ENCODE data around the gene EIF1B. TPM values are rescaled to one million over a fixed set of nuclear protein-coding genes. Genes with fewer than 3 reads are reported as not detected.
A peak's percentile ranks its signal among the peaks of the same experiment; 100 is the strongest.

The EIF1B gene
- total RNA-seq, 1 donor from 2014 or later, result 27.8 TPM

DNA sequence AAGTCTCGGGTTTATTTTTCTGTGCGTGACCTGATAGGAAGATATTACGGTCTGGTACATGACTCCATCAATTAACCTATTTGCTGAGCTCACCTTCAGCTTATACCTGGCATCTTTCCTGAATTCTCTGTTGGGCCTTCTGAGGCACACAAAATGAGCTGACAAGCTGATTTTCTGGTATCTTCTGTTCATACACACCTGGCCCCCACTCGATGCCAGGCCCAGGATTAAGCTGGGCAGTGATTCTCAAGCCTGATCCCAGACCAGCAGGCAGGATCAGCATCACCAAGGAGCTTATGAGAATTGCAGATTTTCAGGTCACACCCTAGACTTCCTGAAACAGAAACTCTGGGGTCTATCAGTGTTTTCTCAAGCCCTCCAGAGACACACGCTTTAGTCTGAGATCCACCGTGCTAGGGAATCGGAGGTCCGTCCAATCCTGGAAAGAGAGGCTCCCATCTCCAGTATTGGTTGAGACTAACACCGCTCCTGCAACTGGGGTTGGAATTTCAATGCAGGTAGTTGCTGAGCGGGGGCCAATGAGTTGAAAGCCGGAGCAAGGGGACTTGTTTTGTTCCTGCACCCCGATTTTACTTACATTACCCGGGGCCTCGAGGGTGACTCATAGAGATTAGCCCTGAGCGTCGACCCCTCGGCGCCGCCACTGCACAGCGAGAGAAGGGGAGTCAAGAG is 636 bp upstream of the EIF1B start:
- no peak for DNase-seq (ENCODE audit: low read depth)

GRCh38 chr3:40309925-40310695 is 603 bp downstream of the EIF1B start:
- DNase-seq (ENCODE audit: low read depth), result no peak

- DNase-seq (ENCODE audit: low read depth), result no peak
These were observed 1.2 kb downstream of the EIF1B start for GRCh38 chr3:40310705-40311104.

GRCh38 chr3:40312661-40313226 is 3.2 kb downstream of the EIF1B start:
- no peak for DNase-seq (ENCODE audit: low read depth)

DNA sequence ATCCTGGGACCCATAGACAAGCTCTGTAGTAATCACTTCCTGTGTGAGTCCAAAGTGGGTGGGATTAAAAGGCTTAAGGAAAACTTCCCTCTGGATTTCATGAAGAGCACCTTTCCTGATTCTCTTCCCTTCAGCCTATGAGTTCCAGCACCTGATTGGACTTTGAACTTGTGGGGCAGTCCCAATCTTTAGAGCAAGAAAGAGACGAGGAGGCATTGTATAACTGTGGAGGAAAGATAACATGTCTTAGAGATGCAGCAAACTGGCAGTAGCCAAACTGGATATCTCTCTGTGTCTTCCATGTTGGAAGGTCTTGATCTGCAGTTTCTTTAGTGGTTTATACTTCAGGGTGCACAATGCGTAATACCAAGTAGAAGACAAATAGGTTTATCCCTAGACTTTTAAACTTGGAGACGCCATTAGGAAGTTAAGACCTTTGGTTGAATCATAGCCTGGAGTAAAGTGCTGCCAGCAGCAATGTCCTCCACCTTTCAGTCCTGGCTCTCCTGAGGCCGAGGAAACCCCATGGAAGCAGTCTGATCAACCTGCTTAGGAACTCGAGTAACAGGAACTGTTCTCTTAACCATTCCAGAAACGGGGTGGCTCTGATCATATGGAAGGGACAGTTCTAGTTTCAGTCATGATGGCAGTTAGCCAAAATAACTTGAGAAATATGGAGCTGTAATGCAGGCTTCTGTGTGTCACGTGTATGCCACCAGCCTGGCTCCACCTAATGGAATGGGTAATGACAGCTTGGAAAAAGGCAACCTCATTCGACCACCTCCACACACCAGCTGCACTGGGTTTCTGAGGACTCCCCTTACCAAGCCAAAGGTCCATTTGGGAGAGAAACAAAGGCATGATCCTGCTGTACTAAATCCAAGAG is 4.7 kb downstream of the EIF1B start:
- no peak for DNase-seq (ENCODE audit: low read depth)

DNA sequence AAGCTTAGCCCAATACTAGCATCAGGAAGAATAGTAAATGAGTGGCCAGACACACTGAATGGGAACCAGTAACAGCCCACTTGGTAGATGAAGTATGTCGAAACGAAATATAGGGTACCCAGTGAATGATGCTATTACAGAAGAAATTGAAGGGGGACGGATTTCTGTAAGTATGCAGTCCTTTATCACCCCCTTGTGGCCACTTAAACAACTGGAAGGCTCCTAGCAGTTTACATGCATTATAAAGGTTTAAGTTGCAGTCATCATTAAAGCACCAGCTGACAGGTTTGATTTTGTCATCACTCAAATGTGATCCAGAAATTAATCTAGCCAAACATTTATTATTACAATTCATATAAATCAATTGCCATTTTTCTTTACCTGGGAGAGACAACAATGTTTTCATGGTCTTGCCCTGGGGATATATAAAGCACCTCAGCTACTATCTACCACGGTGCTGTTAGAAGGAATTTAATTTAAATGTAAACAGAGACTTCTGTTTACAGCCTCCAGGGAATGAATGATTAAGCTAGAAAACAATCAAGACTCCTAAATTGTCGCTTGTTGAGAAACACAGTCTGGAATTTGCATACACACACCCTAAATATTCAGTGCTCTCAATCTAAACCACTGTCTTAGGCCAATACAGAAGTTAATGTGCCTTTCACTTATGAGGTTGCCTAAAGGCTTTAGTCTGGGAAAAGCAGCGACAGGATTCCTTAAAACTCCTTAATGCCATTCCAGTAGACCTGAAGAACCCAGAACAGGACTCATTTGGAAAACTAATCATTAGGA is 7.8 kb downstream of the EIF1B start:
- DNase-seq (ENCODE audit: low read depth), result peak; percentile 63

- DNase-seq (ENCODE audit: low read depth), result no peak
These were observed 12.3 kb downstream of the EIF1B start for GRCh38 chr3:40321818-40322217.

DNA sequence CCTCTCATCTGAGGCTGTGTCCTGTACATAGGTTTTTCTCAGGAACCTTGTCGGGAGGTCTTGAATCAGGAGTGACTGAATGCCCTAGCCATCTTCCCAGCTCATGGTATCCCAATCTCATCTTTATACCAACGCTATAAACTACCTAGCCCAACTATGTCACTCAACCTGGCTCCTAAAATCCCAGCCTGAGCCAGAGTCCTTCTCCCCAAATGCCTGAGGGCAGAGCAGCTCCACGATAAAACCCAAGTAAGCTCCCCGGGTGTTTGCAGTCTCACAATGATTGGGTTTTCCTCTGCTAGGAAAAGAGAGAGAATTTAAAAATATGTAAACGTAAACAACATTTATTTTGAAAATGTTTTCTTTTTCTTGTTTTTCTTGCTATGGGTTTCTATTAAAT is 14.4 kb downstream of the EIF1B start:
- DNase-seq (ENCODE audit: low read depth), result no peak

- DNase-seq (ENCODE audit: low read depth), result no peak
These were observed 15.1 kb downstream of the EIF1B start for GRCh38 chr3:40324621-40325020.

GRCh38 chr3:40325465-40325864 is 16.0 kb downstream of the EIF1B start:
- DNase-seq (ENCODE audit: low read depth), result no peak

DNA sequence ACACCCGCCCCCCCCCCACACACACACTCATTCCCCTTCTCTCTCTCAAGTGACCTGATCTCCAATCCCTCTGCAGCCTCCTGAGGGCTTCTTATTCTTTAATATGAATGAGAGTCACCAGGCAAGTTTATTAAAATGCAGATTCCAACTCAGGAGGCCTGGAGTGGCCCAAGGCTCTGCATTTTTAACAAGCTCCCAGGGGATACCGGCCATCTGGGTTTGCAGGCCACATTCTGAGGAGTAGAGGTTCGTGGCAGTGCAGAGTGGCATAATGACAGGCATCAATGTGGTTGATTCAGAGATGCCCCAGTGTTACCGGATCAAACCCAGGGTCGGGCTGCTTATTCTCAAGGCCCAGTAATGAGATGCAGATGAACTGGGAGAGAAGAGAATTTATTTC is 18.9 kb downstream of the EIF1B start:
- DNase-seq (ENCODE audit: low read depth), result no peak

- DNase-seq (ENCODE audit: low read depth), result peak; percentile 71
These were observed 19.6 kb downstream of the EIF1B start for GRCh38 chr3:40329071-40329470.

DNA sequence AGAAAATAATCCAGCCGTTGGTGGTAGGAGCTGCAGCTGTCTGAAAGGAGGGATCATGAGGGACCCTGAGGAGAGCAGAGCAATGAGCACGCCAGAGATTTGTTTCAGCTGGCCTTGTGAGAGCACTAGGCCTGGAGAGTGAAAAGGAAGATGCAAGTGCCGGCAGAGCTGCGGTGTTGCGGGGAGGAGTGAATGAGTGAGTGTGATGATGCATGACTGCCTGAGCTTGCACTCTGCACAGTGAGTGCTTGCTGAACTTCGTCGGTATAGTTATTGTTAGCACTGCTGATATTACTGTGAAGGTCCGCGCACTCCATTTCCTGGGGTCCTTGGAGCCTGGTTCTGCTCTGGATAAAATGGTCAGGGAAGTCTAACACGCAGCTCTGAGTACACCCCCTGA is 23.2 kb downstream of the EIF1B start:
- no peak for DNase-seq (ENCODE audit: low read depth)

DNA sequence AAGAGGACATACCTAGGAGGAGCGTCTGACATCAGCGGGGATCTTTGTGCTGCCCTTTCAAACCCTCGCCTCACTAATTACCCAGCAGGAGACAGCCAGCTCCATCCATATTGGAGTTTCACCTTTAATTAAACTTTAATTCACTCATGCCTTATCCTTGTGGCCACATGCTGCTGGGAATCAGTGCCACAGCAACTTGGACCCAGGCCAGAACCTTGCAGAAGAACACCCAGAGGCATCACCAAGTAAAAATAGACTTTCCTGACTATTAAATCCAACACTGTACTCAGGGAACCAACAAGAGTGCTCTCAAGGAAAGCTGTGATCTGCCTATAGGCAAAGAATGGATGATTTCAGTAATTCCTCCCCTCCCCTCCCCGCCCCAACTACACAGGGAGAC is 23.9 kb downstream of the EIF1B start:
- DNase-seq (ENCODE audit: low read depth), result peak; percentile 87

DNA sequence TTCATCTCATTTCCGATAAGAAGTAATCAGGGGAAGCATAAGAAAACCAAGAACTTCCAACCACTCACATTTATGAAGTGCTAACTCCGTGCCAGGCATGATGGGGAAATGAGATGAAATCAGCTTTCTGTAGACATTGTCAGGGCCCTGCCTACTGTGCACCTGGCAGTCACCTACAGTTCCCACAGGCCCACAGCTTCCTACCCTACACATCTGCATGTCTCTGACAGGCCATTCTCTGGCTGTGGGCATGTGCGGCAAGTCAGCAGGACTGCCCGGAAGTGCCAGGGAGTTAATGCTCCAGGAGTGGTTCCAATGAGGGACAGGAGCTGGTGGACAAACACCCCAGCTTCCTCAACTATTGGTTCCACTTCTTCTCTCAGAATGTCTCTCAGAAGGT is 24.3 kb downstream of the EIF1B start:
- no peak for DNase-seq (ENCODE audit: low read depth)

DNA sequence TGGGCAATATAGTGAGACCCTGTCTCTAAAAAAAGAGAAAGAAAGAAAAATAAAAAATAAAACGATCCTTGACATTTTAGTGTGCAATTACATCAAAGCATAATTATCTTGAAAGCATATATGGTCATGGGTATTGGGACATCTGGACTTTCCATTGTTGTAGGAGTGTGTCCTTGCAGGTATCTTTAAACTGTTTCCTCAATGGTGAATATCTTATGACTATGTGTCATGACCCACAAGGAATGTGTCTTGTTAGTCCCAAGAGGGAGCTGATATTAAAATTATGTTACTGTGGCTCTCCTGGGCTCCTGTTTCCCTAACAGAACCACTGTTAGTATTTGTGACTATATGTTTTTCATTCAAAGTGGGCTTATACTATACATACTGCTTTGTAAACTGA is 26.6 kb downstream of the EIF1B start:
- no peak for DNase-seq (ENCODE audit: low read depth)

DNA sequence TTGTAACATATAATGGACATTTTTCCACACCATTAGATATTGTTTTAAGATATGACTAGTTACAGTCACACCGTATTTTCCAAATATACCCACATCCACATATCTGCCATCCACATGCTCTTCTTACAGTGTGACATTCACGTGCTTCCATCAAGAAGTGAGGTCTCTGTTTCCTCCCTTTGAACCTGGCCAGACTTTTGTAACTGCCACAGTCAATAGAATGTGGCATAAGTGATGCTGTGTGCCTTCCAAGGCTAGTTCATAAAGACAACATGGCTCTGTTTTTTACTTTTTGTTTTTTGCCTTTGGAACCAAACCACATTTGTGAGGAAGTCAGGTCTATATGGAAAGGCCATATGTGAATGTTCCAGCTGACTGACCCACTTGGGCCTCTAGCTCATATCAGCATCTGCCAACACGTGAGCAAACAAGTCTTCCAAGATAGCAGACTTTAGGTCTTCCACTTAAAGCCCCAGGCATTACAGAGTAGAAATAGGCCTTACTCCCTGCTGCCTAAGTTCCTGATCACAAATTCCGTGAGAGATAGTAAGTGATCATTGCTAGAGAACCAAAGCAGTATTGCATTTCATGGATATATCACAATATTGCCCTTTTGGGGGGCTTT is 27.1 kb downstream of the EIF1B start:
- no peak for DNase-seq (ENCODE audit: low read depth)

- DNase-seq (ENCODE audit: low read depth), result no peak
These were observed 27.9 kb downstream of the EIF1B start for GRCh38 chr3:40337136-40338108.

DNA sequence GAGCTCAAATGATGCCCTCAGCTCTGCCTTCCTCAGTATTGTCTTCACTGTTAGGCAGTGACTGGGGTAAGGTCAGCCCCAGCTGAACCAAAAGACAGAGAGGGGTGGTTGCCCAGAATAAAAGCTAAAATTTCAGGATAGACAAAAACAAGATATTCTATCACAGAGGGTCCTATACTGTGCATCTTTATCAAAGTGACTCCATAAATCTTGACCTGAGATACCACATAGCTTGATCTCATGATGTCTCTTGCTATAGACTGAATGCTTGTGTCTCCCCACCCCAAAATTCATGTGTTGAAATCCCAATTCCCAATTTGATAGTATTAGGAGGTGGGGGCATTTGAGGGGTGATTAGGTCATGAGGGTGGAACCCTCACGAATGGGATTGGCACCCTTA is 30.4 kb downstream of the EIF1B start:
- DNase-seq (ENCODE audit: low read depth), result no peak
